ENCODE results near the gene ARHGAP8. TPM values are rescaled to one million over a fixed set of nuclear protein-coding genes. Genes with fewer than 3 reads are reported as not detected.

ARHGAP8 gene
- total RNA-seq, 1 donor from 2014 or later = 0.49 TPM

GRCh38 chr22:44883011-44883421, 130.6 kb downstream of the ARHGAP8 start:
- Mint-ChIP-seq H3K27ac (no peak overlapping the region), H3K36me3 (ENCODE audit: low read depth) (no peaks in the 10 kb centered on the region), H3K4me3 (no peak overlapping the region), H3K4me1 (no peaks in the 10 kb centered on the region), H3K9me3 (no peaks in the 10 kb centered on the region), H3K27me3 (no peaks in the 10 kb centered on the region)
- DNase-seq = no peak
- intact Hi-C loops (cut with micrococcal nuclease) = no loop called here
- no peak for TF ChIP-seq CTCF (IDR thresholded peaks at IDR 0.05)
- POLR2A ChIA-PET = no interaction called here
- ATAC-seq (ENCODE audit: low read depth) = no peak
- CTCF ChIA-PET = no interaction called here

GRCh38 chr22:44884562-44884961, 132.2 kb downstream of the ARHGAP8 start:
- CTCF ChIA-PET = no interaction called here
- DNase-seq = no peak

GRCh38 chr22:44884968-44885805, 132.8 kb downstream of the ARHGAP8 start:
- ChIA-PET CTCF (no interaction called here), POLR2A (no interaction called here)
- ATAC-seq (ENCODE audit: low read depth) (no peak), DNase-seq (no peak)
- H3K27me3 Mint-ChIP-seq = no peaks in the 10 kb centered on the region
- intact Hi-C loops (cut with micrococcal nuclease) = no loop called here
- H3K9me3 Mint-ChIP-seq = no peaks in the 10 kb centered on the region
- no peak overlapping the region for H3K4me3 Mint-ChIP-seq
- TF ChIP-seq CTCF (IDR thresholded peaks at IDR 0.05) = no peak
- H3K27ac Mint-ChIP-seq = no peak overlapping the region
- no peaks in the 10 kb centered on the region for H3K4me1 Mint-ChIP-seq
- no peaks in the 10 kb centered on the region for H3K36me3 Mint-ChIP-seq (ENCODE audit: low read depth)

More at GRCh38 chr22:44884562-44884961, 132.2 kb downstream of the ARHGAP8 start:
- no peak for TF ChIP-seq CTCF (IDR thresholded peaks at IDR 0.05)
- H3K27me3 Mint-ChIP-seq = no peaks in the 10 kb centered on the region
- POLR2A ChIA-PET = no interaction called here
- H3K9me3 Mint-ChIP-seq = no peaks in the 10 kb centered on the region
- no peak overlapping the region for H3K27ac Mint-ChIP-seq
- H3K4me3 Mint-ChIP-seq = no peak overlapping the region
- H3K4me1 Mint-ChIP-seq = no peaks in the 10 kb centered on the region
- H3K36me3 Mint-ChIP-seq (ENCODE audit: low read depth) = no peaks in the 10 kb centered on the region
- ATAC-seq (ENCODE audit: low read depth) = no peak
- intact Hi-C loops (cut with micrococcal nuclease) = no loop called here

- Mint-ChIP-seq H3K27ac (no peak overlapping the region), H3K27me3 (no peaks in the 10 kb centered on the region), H3K4me3 (no peak overlapping the region), H3K9me3 (no peaks in the 10 kb centered on the region), H3K4me1 (no peaks in the 10 kb centered on the region), H3K36me3 (ENCODE audit: low read depth) (no peaks in the 10 kb centered on the region)
- ChIA-PET POLR2A (no interaction called here), CTCF (no interaction called here)
- ATAC-seq (ENCODE audit: low read depth) (no peak), DNase-seq (no peak)
- intact Hi-C loops (cut with micrococcal nuclease) = no loop called here
- no peak for TF ChIP-seq CTCF (IDR thresholded peaks at IDR 0.05)
Measured at GRCh38 chr22:44885806-44886360, 133.5 kb downstream of the ARHGAP8 start.

- Mint-ChIP-seq H3K9me3 (no peaks in the 10 kb centered on the region), H3K4me3 (no peak overlapping the region), H3K4me1 (no peaks in the 10 kb centered on the region), H3K27ac (no peak overlapping the region), H3K27me3 (no peaks in the 10 kb centered on the region), H3K36me3 (ENCODE audit: low read depth) (no peaks in the 10 kb centered on the region)
- ChIA-PET CTCF (no interaction called here), POLR2A (no interaction called here)
- intact Hi-C loops (cut with micrococcal nuclease) = no loop called here
- no peak for DNase-seq
- ATAC-seq (ENCODE audit: low read depth) = no peak
- no peak for TF ChIP-seq CTCF (IDR thresholded peaks at IDR 0.05)
Measured at GRCh38 chr22:44887941-44888366, 135.6 kb downstream of the ARHGAP8 start.
